GM21737 (cell line): ENCODE results near the gene OLIG2.

ENCODE experiments used
- ATAC-seq: cut with Tn5 transposase; IDR thresholded peaks from one replicate; pipeline ENCODE4 v1.9.1; 2021; ENCODE audit warnings: mild to moderate bottlenecking, moderate library complexity; ENCODE audit not compliant: unreplicated experiment

Gene OLIG2

DNA sequence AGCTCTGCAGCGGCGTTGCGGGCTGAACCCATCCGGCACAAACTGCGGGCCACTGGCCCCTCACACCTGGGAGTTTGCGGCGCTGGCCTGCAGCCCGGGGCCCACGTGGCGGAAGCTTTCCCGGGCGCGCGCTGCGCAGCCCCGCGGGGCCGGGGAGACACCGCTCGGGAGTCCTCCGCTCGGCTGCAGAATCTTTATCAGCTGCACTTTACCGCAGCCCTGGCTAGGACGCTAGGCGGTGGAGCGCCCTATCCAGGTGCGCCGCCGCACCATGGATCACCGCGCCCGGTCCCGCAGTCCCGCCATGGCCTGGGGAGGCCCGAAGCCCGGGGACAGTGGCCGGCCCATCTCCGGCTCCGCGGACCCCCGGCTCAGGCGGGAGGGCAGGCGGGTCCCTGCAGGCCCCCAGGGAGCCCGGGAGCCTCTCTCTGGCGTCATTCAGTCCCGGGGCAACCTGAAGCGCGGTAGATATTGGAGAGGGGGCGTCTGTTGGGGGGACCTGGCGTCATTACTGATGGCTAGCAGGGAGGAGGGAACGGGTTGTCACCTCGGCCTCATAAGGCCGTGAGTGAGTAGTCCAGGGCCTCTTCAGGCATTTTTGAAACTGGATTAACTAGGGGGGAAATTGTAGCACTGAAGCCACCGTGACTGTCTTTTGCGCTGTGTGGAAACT, 5.7 kb upstream of the OLIG2 start:
- ATAC-seq: no peak

DNA sequence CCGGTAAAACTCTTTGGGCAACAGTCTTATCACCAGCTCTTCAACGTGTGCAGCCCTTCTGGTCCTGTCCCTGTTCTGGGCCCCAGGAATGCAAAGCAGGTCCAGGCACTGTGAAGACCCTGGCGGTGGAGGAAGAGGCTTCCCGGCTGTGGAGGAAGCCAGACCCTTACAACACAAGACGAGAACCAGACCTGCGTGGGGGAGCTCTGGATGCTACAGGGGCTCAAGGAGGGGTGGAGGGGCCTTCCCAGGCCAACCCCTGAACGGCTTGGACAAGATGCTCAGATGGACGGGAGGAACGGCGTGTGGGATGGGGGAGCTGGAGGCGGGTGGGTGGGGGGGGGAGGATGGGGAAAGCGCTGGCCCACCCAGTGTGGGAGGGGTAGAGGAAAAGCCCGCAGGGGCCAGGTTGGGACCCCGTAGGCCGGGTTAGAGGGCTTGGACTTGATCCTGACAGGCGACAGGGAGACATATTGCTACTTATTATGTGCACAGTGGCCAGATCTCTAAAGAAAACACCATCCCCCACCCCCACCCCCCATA, 5.1 kb upstream of the OLIG2 start:
- no peak for ATAC-seq

- no peak for ATAC-seq
Observed at GRCh38 chr21:33021150-33021549, 4.6 kb upstream of the OLIG2 start.

DNA sequence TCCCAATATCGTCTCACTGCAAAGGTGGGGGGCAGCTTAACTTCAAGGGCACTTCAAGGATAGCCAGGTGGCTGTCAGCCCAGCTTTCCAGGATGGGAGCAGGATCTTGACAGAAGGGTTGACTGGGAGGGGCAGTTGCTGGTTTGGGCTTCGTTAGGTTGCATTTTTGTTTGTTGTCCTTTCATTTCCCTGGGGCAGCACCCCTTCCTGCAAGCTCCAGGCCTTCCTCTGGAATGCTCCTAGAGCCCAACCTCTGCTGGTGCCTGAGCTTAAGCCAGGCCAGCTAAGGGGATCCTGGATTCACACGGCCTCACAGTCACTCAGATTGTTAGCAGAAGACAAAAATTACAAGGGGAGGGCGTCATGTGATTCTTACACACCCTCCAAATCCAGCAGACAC, 4.1 kb upstream of the OLIG2 start:
- no peak for ATAC-seq

DNA sequence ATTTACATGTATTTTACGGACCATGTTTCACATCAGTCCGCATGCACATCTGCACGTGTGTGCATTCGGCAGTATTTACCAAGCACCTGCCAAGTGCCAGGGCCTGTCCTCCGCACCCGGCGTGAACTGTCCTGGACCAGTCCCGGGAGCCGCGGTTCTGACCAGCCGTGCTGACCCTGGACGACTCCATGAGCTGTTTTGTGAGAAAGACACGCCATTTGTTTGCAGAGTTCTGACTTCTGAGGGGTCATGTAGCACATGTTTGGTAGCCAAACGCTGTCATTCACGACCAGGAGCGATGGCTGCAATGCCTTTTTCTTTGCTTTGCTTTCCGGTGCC, 3.3 kb upstream of the OLIG2 start:
- ATAC-seq: no peak

GRCh38 chr21:33022828-33023573, 2.7 kb upstream of the OLIG2 start:
- ATAC-seq: no peak

DNA sequence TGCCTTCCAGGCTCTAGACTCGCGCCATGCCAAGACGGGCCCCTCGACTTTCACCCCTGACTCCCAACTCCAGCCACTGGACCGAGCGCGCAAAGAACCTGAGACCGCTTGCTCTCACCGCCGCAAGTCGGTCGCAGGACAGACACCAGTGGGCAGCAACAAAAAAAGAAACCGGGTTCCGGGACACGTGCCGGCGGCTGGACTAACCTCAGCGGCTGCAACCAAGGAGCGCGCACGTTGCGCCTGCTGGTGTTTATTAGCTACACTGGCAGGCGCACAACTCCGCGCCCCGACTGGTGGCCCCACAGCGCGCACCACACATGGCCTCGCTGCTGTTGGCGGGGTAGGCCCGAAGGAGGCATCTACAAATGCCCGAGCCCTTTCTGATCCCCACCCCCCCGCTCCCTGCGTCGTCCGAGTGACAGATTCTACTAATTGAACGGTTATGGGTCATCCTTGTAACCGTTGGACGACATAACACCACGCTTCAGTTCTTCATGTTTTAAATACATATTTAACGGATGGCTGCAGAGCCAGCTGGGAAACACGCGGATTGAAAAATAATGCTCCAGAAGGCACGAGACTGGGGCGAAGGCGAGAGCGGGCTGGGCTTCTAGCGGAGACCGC, 2.0 kb upstream of the OLIG2 start:
- ATAC-seq: no peak

DNA sequence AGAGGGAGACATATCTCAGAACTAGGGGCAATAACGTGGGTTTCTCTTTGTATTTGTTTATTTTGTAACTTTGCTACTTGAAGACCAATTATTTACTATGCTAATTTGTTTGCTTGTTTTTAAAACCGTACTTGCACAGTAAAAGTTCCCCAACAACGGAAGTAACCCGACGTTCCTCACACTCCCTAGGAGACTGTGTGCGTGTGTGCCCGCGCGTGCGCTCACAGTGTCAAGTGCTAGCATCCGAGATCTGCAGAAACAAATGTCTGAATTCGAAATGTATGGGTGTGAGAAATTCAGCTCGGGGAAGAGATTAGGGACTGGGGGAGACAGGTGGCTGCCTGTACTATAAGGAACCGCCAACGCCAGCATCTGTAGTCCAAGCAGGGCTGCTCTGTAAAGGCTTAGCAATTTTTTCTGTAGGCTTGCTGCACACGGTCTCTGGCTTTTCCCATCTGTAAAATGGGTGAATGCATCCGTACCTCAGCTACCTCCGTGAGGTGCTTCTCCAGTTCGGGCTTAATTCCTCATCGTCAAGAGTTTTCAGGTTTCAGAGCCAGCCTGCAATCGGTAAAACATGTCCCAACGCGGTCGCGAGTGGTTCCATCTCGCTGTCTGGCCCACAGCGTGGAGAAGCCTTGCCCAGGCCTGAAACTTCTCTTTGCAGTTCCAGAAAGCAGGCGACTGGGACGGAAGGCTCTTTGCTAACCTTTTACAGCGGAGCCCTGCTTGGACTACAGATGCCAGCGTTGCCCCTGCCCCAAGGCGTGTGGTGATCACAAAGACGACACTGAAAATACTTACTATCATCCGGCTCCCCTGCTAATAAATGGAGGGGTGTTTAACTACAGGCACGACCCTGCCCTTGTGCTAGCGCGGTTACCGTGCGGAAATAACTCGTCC, 1.3 kb upstream of the OLIG2 start:
- ATAC-seq: no peak

GRCh38 chr21:33025106-33025488, 638 bp upstream of the OLIG2 start:
- ATAC-seq: no peak

DNA sequence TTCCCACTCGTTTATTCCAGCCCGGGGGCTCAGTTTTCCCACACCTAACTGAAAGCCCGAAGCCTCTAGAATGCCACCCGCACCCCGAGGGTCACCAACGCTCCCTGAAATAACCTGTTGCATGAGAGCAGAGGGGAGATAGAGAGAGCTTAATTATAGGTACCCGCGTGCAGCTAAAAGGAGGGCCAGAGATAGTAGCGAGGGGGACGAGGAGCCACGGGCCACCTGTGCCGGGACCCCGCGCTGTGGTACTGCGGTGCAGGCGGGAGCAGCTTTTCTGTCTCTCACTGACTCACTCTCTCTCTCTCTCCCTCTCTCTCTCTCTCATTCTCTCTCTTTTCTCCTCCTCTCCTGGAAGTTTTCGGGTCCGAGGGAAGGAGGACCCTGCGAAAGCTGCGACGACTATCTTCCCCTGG, 716 bp downstream of the OLIG2 start:
- ATAC-seq: no peak

DNA sequence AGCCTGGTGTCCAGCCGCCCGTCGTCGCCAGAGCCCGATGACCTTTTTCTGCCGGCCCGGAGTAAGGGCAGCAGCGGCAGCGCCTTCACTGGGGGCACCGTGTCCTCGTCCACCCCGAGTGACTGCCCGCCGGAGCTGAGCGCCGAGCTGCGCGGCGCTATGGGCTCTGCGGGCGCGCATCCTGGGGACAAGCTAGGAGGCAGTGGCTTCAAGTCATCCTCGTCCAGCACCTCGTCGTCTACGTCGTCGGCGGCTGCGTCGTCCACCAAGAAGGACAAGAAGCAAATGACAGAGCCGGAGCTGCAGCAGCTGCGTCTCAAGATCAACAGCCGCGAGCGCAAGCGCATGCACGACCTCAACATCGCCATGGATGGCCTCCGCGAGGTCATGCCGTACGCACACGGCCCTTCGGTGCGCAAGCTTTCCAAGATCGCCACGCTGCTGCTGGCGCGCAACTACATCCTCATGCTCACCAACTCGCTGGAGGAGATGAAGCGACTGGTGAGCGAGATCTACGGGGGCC, 1.2 kb downstream of the OLIG2 start:
- ATAC-seq: no peak

- ATAC-seq: no peak
Observed at GRCh38 chr21:33027401-33028286, 1.9 kb downstream of the OLIG2 start.

DNA sequence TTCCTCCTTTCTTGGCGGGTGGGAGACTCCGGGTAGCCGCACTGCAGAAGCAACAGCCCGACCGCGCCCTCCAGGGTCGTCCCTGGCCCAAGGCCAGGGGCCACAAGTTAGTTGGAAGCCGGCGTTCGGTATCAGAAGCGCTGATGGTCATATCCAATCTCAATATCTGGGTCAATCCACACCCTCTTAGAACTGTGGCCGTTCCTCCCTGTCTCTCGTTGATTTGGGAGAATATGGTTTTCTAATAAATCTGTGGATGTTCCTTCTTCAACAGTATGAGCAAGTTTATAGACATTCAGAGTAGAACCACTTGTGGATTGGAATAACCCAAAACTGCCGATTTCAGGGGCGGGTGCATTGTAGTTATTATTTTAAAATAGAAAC, 2.5 kb downstream of the OLIG2 start:
- ATAC-seq: no peak

- no peak for ATAC-seq
Observed at GRCh38 chr21:33028773-33029384, 3.1 kb downstream of the OLIG2 start.

GRCh38 chr21:33029385-33029921, 3.7 kb downstream of the OLIG2 start:
- no peak for ATAC-seq

- ATAC-seq: no peak
Observed at GRCh38 chr21:33029975-33030461, 4.3 kb downstream of the OLIG2 start.

GRCh38 chr21:33030633-33031032, 4.9 kb downstream of the OLIG2 start:
- no peak for ATAC-seq

GRCh38 chr21:33031152-33031911, 5.6 kb downstream of the OLIG2 start:
- ATAC-seq: no peak
